Astrocyte (in vitro differentiated cells and primary cell): ENCODE results near the gene PPM1L. TPM values are rescaled to one million over a fixed set of nuclear protein-coding genes. Genes with fewer than 3 reads are reported as not detected.

ENCODE experiments used
- DNase-seq: peaks from one replicate; pipeline ENCODE4 v3.0.0-alpha.2; 2010; ENCODE audit warnings: low read depth
- FAIRE-seq: peaks from 2 replicates; lab custom pipeline; 2011; peaks lifted over from hg19 to GRCh38; lab: Jason Lieb, UNC
- H2AFZ ChIP-seq: 2 replicates; pipeline ENCODE4 v1.6.0; 2012; ENCODE audit warnings: low read depth, low read length, inconsistent platforms
- H3K27ac ChIP-seq: 2 replicates; pipeline ENCODE4 v1.5.1; 2011; ENCODE audit warnings: low read depth, low read length, inconsistent platforms
- H3K27me3 ChIP-seq: 2 replicates; pipeline ENCODE4 v1.6.0; 2011; ENCODE audit warnings: low read length, inconsistent platforms; ENCODE audit not compliant: insufficient read depth
- H3K36me3 ChIP-seq: 2 replicates; pipeline ENCODE4 v1.5.1; 2011; ENCODE audit warnings: low read length, inconsistent platforms; ENCODE audit not compliant: insufficient read depth
- H3K4me1 ChIP-seq: 2 replicates; pipeline ENCODE4 v1.5.1; 2011; ENCODE audit warnings: low read length, inconsistent platforms; ENCODE audit not compliant: insufficient read depth
- H3K4me2 ChIP-seq: 2 replicates; pipeline ENCODE4 v1.6.0; 2012; ENCODE audit warnings: low read length, inconsistent platforms
- H3K4me3 ChIP-seq: 2 replicates; pipeline ENCODE4 v1.5.1; 2011; ENCODE audit warnings: low read depth, mild to moderate bottlenecking, low read length, inconsistent platforms; ENCODE audit not compliant: insufficient read depth
- H3K79me2 ChIP-seq: 2 replicates; pipeline ENCODE4 v1.6.0; 2012; ENCODE audit warnings: mild to moderate bottlenecking, low read length, inconsistent platforms; ENCODE audit not compliant: insufficient read depth
- H3K9ac ChIP-seq: 2 replicates; pipeline ENCODE4 v1.6.0; 2012; ENCODE audit warnings: mild to moderate bottlenecking, low read length, inconsistent platforms
- H3K9me3 ChIP-seq: 2 replicates; pipeline ENCODE4 v1.5.1; 2012; ENCODE audit warnings: low read depth, mild to moderate bottlenecking, low read length, inconsistent platforms; ENCODE audit not compliant: insufficient read depth
- H4K20me1 ChIP-seq: 2 replicates; pipeline ENCODE4 v1.6.0; 2012; ENCODE audit warnings: low read length, inconsistent platforms; ENCODE audit not compliant: insufficient read depth
- H3K27ac Mint-ChIP-seq: one replicate; pipeline ENCODE4 v1.8.0; 2021; ENCODE audit warnings: mild to moderate bottlenecking, mixed read lengths; ENCODE audit not compliant: unreplicated experiment
- H3K27me3 Mint-ChIP-seq: one replicate; pipeline ENCODE4 v1.8.0; 2021; ENCODE audit warnings: low read depth, mixed read lengths; ENCODE audit not compliant: unreplicated experiment
- H3K36me3 Mint-ChIP-seq: one replicate; pipeline ENCODE4 v1.8.0; 2021; ENCODE audit warnings: low read depth, mixed read lengths; ENCODE audit not compliant: unreplicated experiment
- H3K4me1 Mint-ChIP-seq: one replicate; pipeline ENCODE4 v1.8.0; 2021; ENCODE audit warnings: low read depth, mixed read lengths; ENCODE audit not compliant: unreplicated experiment
- H3K4me3 Mint-ChIP-seq: one replicate; pipeline ENCODE4 v1.8.0; 2021; ENCODE audit warnings: mild to moderate bottlenecking, moderate library complexity, mixed read lengths; ENCODE audit not compliant: unreplicated experiment
- H3K9me3 Mint-ChIP-seq: one replicate; pipeline ENCODE4 v1.8.0; 2021; ENCODE audit warnings: mild to moderate bottlenecking, mixed read lengths; ENCODE audit not compliant: unreplicated experiment
- EZH2 ChIP-seq: IDR thresholded peaks from 2 replicates; pipeline ENCODE4 v1.6.1; 2012; ENCODE audit warnings: mild to moderate bottlenecking, low read length, inconsistent platforms; ENCODE audit not compliant: insufficient read depth
- total RNA-seq: library from RNA; stranded (reverse); gene quantifications from 2 replicates; pipeline ENCODE4 v1.2.1, GENCODE V29; 2021
- TF ChIP-seq, protein P1 (sequence below): IDR thresholded peaks from 2 replicates; pipeline ENCODE4 v1.5.1; 2011; ENCODE audit warnings: low read depth, mild to moderate bottlenecking, inconsistent platforms, low read length, moderate library complexity; ENCODE audit not compliant: insufficient read depth

Gene PPM1L
- total RNA-seq, 1 donor from 2014 or later: 6.3 TPM

- no peaks in the 10 kb centered on the region for H4K20me1 ChIP-seq
- no peaks in the 10 kb centered on the region for H3K4me1 Mint-ChIP-seq
- H3K79me2 ChIP-seq: no peaks in the 10 kb centered on the region
- H3K4me3 Mint-ChIP-seq: no peak overlapping the region
- DNase-seq (no peak), FAIRE-seq (no peak)
- no peaks in the 10 kb centered on the region for H3K36me3 ChIP-seq
- H3K4me1 ChIP-seq: no peaks in the 10 kb centered on the region
- H2AFZ ChIP-seq: no peak overlapping the region
- no peaks in the 10 kb centered on the region for H3K9me3 Mint-ChIP-seq
- no peaks in the 10 kb centered on the region for H3K27me3 ChIP-seq
- H3K27ac ChIP-seq: no peak overlapping the region
- no peak overlapping the region for H3K9ac ChIP-seq
- H3K36me3 Mint-ChIP-seq: no peaks in the 10 kb centered on the region
- no peak overlapping the region for H3K27ac Mint-ChIP-seq
- no peaks in the 10 kb centered on the region for H3K27me3 Mint-ChIP-seq
- H3K9me3 ChIP-seq: no peaks in the 10 kb centered on the region
- TF ChIP-seq, protein P1, sequence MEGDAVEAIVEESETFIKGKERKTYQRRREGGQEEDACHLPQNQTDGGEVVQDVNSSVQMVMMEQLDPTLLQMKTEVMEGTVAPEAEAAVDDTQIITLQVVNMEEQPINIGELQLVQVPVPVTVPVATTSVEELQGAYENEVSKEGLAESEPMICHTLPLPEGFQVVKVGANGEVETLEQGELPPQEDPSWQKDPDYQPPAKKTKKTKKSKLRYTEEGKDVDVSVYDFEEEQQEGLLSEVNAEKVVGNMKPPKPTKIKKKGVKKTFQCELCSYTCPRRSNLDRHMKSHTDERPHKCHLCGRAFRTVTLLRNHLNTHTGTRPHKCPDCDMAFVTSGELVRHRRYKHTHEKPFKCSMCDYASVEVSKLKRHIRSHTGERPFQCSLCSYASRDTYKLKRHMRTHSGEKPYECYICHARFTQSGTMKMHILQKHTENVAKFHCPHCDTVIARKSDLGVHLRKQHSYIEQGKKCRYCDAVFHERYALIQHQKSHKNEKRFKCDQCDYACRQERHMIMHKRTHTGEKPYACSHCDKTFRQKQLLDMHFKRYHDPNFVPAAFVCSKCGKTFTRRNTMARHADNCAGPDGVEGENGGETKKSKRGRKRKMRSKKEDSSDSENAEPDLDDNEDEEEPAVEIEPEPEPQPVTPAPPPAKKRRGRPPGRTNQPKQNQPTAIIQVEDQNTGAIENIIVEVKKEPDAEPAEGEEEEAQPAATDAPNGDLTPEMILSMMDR: no peak
- TF ChIP-seq EZH2: no peak
- H3K4me2 ChIP-seq: no peak overlapping the region
- no peak overlapping the region for H3K4me3 ChIP-seq
Observed at GRCh38 chr3:160829486-160830009, 73.5 kb downstream of the PPM1L start.

GRCh38 chr3:160830796-160831195 lies 74.8 kb downstream of the PPM1L start:
- no peak overlapping the region for H3K9ac ChIP-seq
- no peaks in the 10 kb centered on the region for H3K4me1 Mint-ChIP-seq
- no peaks in the 10 kb centered on the region for H3K79me2 ChIP-seq
- H3K4me1 ChIP-seq: no peaks in the 10 kb centered on the region
- H3K9me3 ChIP-seq: no peaks in the 10 kb centered on the region
- H3K27me3 Mint-ChIP-seq: no peaks in the 10 kb centered on the region
- H3K27me3 ChIP-seq: no peaks in the 10 kb centered on the region
- no peak overlapping the region for H3K4me3 ChIP-seq
- no peaks in the 10 kb centered on the region for H3K36me3 Mint-ChIP-seq
- H4K20me1 ChIP-seq: no peaks in the 10 kb centered on the region
- DNase-seq: no peak
- no peak overlapping the region for H3K4me2 ChIP-seq
- H3K4me3 Mint-ChIP-seq: no peak overlapping the region
- H3K36me3 ChIP-seq: no peaks in the 10 kb centered on the region
- no peak overlapping the region for H2AFZ ChIP-seq
- H3K27ac Mint-ChIP-seq: no peak overlapping the region
- no peak for FAIRE-seq
- TF ChIP-seq, protein P1: no peak
- TF ChIP-seq EZH2: no peak
- H3K9me3 Mint-ChIP-seq: no peaks in the 10 kb centered on the region
- H3K27ac ChIP-seq: no peak overlapping the region

DNA sequence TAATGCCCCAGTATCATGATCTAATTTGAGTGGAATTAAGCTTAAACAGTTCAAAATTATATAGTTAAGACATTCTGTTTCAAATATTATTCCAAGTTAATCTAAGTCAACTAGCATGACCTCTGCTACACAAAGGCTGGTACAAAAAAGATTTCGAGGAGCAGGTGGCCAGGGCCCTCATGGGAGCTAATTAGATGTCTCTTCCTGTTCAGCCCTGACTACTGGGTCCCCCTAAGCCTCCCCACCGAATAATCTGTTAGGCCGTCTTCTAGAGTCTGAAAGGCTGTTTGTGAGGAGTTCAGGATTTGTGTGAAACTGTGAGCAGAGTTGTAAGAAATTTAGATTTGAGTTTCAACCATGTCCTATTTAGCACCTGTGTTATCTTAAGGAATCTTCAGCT lies 75.4 kb downstream of the PPM1L start:
- Mint-ChIP-seq H3K36me3 (no peaks in the 10 kb centered on the region), H3K4me1 (no peaks in the 10 kb centered on the region), H3K27me3 (no peaks in the 10 kb centered on the region), H3K4me3 (no peak overlapping the region), H3K9me3 (no peaks in the 10 kb centered on the region), H3K27ac (no peak overlapping the region)
- no peaks in the 10 kb centered on the region for H3K36me3 ChIP-seq
- DNase-seq (no peak), FAIRE-seq (no peak)
- H3K9me3 ChIP-seq: no peaks in the 10 kb centered on the region
- no peak overlapping the region for H3K9ac ChIP-seq
- H3K79me2 ChIP-seq: no peaks in the 10 kb centered on the region
- no peak overlapping the region for H3K4me2 ChIP-seq
- TF ChIP-seq, protein P1: no peak
- TF ChIP-seq EZH2: no peak
- no peak overlapping the region for H3K27ac ChIP-seq
- H3K4me1 ChIP-seq: no peaks in the 10 kb centered on the region
- H3K4me3 ChIP-seq: no peak overlapping the region
- no peaks in the 10 kb centered on the region for H4K20me1 ChIP-seq
- H3K27me3 ChIP-seq: no peaks in the 10 kb centered on the region
- no peak overlapping the region for H2AFZ ChIP-seq
